ENCODE measurements around the gene CEACAM1. TPM values are rescaled to one million over a fixed set of nuclear protein-coding genes. Genes with fewer than 3 reads are reported as not detected.

The CEACAM1 gene
- total and polyA plus RNA-seq, 7 donors, result 0.62 to 4.8 (median 1.4) TPM

DNA sequence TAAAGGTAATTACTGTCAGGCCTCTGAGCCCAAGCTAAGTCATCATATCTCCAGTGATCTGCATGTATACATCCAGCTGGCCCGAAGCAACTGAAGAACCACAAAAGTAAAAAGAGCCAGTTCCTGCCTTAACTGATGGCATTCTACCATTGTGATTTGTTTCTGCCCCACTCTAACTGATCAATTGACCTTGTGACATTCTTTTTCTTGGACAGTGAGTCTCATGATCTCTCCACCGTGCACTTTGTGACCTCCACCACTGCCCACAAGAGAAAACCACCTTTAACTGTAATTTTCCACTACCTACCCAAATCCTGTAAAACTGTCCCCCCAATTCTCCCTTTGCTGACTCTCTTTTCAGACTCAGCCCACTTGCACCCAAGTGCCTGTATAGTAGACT, 68.4 kb downstream of the CEACAM1 start:
- H3K4me3 ChIP-seq, result no peak overlapping the region
- no peaks in the 10 kb centered on the region for H3K4me1 ChIP-seq
- H3K36me3 ChIP-seq (ENCODE audit: insufficient read depth in 1 of 2, low read depth in 1 of 2), result no peaks in the 10 kb centered on the region
- TF ChIP-seq CTCF (IDR thresholded peaks at IDR 0.05), result no peak
- H3K27ac ChIP-seq, result no peak overlapping the region
- no peaks in the 10 kb centered on the region for H3K27me3 ChIP-seq (ENCODE audit: insufficient read depth in 3 of 3, low read length in 2 of 3)
- ATAC-seq (no peak), DNase-seq (no peak)
- H3K9me3 ChIP-seq, result no peaks in the 10 kb centered on the region
- WGBS, 3 donors, result 78 to 86% (median 86%) methylated on average over 2 of the region's 2 CpGs
- intact Hi-C loops (cut with DNase I), result no loop called here

Other genes starting within 250 kb of the CEACAM1 start
- under 1 TPM in 2 of 4 donors, not detected in 2; 0.19 to 0.51 TPM for gene PRR19, start 226.3 kb downstream of the CEACAM1 start, total RNA-seq
- under 1 TPM; 0.17 to 0.73 (median 0.60) TPM for gene PRR19, start 226.3 kb downstream of the CEACAM1 start, polyA plus RNA-seq
- 1 to 10 TPM; 4.0 to 7.4 (median 6.4) TPM for gene PAFAH1B3, start 225.9 kb downstream of the CEACAM1 start, total RNA-seq
- 10 to 100 TPM; 12.8 to 17.1 (median 14.8) TPM for gene PAFAH1B3, start 225.9 kb downstream of the CEACAM1 start, polyA plus RNA-seq
- 1 to 10 TPM in 1 of 4 donors, under 1 TPM in 2, not detected in 1; 0.50 to 1.1 (median 0.52) TPM for gene TMEM145, start 215.2 kb downstream of the CEACAM1 start, total RNA-seq
- 1 to 10 TPM in 1 of 3 donors, under 1 TPM in 2; 0.21 to 2.5 (median 0.57) TPM for gene TMEM145, start 215.2 kb downstream of the CEACAM1 start, polyA plus RNA-seq
- 10 to 100 TPM in 3 of 4 donors, 1 to 10 TPM in 1; 7.9 to 21.1 (median 16.8) TPM for gene MEGF8, start 202.8 kb downstream of the CEACAM1 start, total RNA-seq
- gene MEGF8, start 202.8 kb downstream of the CEACAM1 start, polyA plus RNA-seq, result 1 to 10 TPM; 3.3 to 8.1 (median 4.3) TPM
- not detected for gene CNFN, start 138.2 kb downstream of the CEACAM1 start, total RNA-seq
- 1 to 10 TPM in 1 of 3 donors, under 1 TPM in 2; 0.24 to 1.0 (median 0.84) TPM for gene CNFN, start 138.2 kb downstream of the CEACAM1 start, polyA plus RNA-seq
- 10 to 100 TPM in 2 of 4 donors, 1 to 10 TPM in 2; 5.3 to 27.7 (median 10.5) TPM for gene LIPE, start 101.1 kb downstream of the CEACAM1 start, total RNA-seq
- gene LIPE, start 101.1 kb downstream of the CEACAM1 start, polyA plus RNA-seq, result 10 to 100 TPM in 1 of 3 donors, 1 to 10 TPM in 2; 6.4 to 14.2 (median 9.3) TPM
- gene CXCL17, start 85.5 kb downstream of the CEACAM1 start, total RNA-seq, result not detected
- gene CXCL17, start 85.5 kb downstream of the CEACAM1 start, polyA plus RNA-seq, result under 1 TPM in 2 of 3 donors, not detected in 1; 0.05 to 0.11 TPM
- gene CEACAM8, start 66.4 kb upstream of the CEACAM1 start, total RNA-seq, result under 1 TPM in 1 of 4 donors, not detected in 3; 0.25 TPM
- gene CEACAM8, start 66.4 kb upstream of the CEACAM1 start, polyA plus RNA-seq, result under 1 TPM in 1 of 3 donors, not detected in 2; 0.03 TPM
- gene PSG3, start 212.0 kb upstream of the CEACAM1 start, total RNA-seq, result not detected
- not detected for gene PSG3, start 212.0 kb upstream of the CEACAM1 start, polyA plus RNA-seq
- gene PSG8, start 237.2 kb upstream of the CEACAM1 start, total RNA-seq, result not detected
- not detected for gene PSG8, start 237.2 kb upstream of the CEACAM1 start, polyA plus RNA-seq

Data from psoas muscle (tissue), 8 donors.